NT2/D1 (cell line): Measurements from ENCODE around the gene PRSS50.

Source experiments
- YY1 ChIP-seq: IDR thresholded peaks from 2 replicates; pipeline ENCODE4 v1.6.1; 2011; ENCODE audit not compliant: insufficient read length, insufficient read depth
- ZNF274 ChIP-seq: IDR thresholded peaks from 2 replicates; pipeline ENCODE4 v1.6.1; 2011; ENCODE audit warnings: mild to moderate bottlenecking, low read depth, low read length

DNA sequence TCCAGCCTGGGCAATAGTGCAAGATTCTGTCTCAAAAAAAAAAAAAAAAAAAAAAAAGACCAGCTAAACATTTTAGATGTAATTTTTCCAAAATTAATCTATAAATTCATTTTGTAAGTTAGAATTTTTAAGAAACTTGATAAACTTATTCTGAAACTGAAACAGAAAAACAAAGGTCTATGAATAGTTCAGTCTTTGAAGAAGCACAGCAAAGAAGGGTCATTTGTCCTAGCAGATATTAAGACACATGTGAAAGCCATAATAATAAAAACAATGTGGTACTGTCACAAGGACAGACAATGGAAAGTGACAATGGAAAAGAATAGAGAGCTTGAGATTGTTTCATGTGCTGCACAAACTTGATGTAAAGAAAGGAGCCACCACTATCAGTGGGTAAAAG, 29.0 kb upstream of the PRSS50 start:
- TF ChIP-seq YY1, result no peak
- TF ChIP-seq ZNF274, result no peak
